Fibroblast of lung (primary cell): ENCODE results near the gene SOX15. TPM values are rescaled to one million over a fixed set of nuclear protein-coding genes. Genes with fewer than 3 reads are reported as not detected.

Experiments
- DNase-seq, 2 donors: peaks; one replicate each; pipeline versions ENCODE4 v3.0.0 to v3.0.0-alpha.2; 2010; ENCODE audit warnings: low read depth in 2 of 2
- H2AFZ ChIP-seq: 2 replicates; pipeline ENCODE4 v1.5.1; 2012; ENCODE audit warnings: low read length, control low read depth, inconsistent platforms
- H3K27ac ChIP-seq: 2 replicates; pipeline ENCODE4 v1.5.1; 2011; ENCODE audit warnings: low read length, control low read depth; ENCODE audit not compliant: insufficient read depth
- H3K27me3 ChIP-seq: 2 replicates; pipeline ENCODE4 v1.5.1; 2011; ENCODE audit warnings: mild to moderate bottlenecking, low read length; ENCODE audit not compliant: control insufficient read depth, insufficient read depth
- H3K36me3 ChIP-seq: 2 replicates; pipeline ENCODE4 v1.5.1; 2011; ENCODE audit warnings: low read length; ENCODE audit not compliant: control insufficient read depth, insufficient read depth
- H3K4me1 ChIP-seq: 2 replicates; pipeline ENCODE4 v1.5.1; 2011; ENCODE audit warnings: low read length; ENCODE audit not compliant: control insufficient read depth, insufficient read depth; ENCODE audit errors: extremely low read depth
- H3K4me2 ChIP-seq: 2 replicates; pipeline ENCODE4 v1.5.1; 2011; ENCODE audit warnings: low read length, control low read depth; ENCODE audit not compliant: insufficient read depth; ENCODE audit errors: extremely low read depth
- H3K4me3 ChIP-seq, 4 experiments: fragments of 200-600 bp in 1 of 4; sonication (generic) in 1 of 4; replicated peaks in 1 of 4; 2 replicates each; pipeline ENCODE4 v1.5.1; 2011 to 2016; ENCODE audit warnings: low read length in 4 of 4, low read depth in 3 of 4, mild to moderate bottlenecking in 3 of 4, control low read depth in 2 of 4, inconsistent platforms in 1 of 4, mixed read lengths in 1 of 4; ENCODE audit not compliant: insufficient read depth in 1 of 4; ENCODE audit errors: control extremely low read depth in 1 of 4
- H3K79me2 ChIP-seq: 2 replicates; pipeline ENCODE4 v1.5.1; 2012; ENCODE audit warnings: mild to moderate bottlenecking, low read length, inconsistent platforms; ENCODE audit not compliant: control insufficient read depth, insufficient read depth
- H3K9ac ChIP-seq: 2 replicates; pipeline ENCODE4 v1.5.1; 2011; ENCODE audit warnings: mild to moderate bottlenecking, low read length, control low read depth; ENCODE audit not compliant: insufficient read depth
- H3K9me3 ChIP-seq: 2 replicates; pipeline ENCODE4 v1.5.1; 2012; ENCODE audit warnings: low read depth, low read length; ENCODE audit not compliant: control insufficient read depth, insufficient read depth
- H4K20me1 ChIP-seq: 2 replicates; pipeline ENCODE4 v1.5.1; 2011; ENCODE audit warnings: low read length; ENCODE audit not compliant: control insufficient read depth, insufficient read depth; ENCODE audit errors: extremely low read depth
- CTCF ChIP-seq, 2 donors: IDR thresholded peaks in 1 of 2; conservative IDR thresholded peaks in 1 of 2; 1 replicate in 1 of 2; 2 replicates in 1 of 2; pipeline ENCODE4 v1.5.1; 2011 to 2012; ENCODE audit warnings: low read length in 2 of 2, control low read depth in 1 of 2, inconsistent platforms in 1 of 2, low read depth in 1 of 2, mild to moderate bottlenecking in 1 of 2
- EZH2 ChIP-seq: IDR thresholded peaks from 2 replicates; pipeline ENCODE4 v1.5.1; 2012; ENCODE audit warnings: low read length, control low read depth, mild to moderate bottlenecking; ENCODE audit errors: missing control alignments
- polyA plus RNA-seq, 2 donors: library from polyadenylated mRNA; depleted of rRNA in 1 of 2; stranded (reverse) in 1 of 2; unstranded in 1 of 2; fragments of >200 nt; gene quantifications; 2 replicates each; pipeline ENCODE4 v1.2.1, GENCODE V29; 2011 to 2012; ENCODE audit warnings: missing spikeins in 1 of 2
- total RNA-seq: library from RNA; depleted of rRNA; stranded (reverse); fragments of >200 nt; gene quantifications from 2 replicates; pipeline ENCODE4 v1.2.1, GENCODE V29; 2014

The SOX15 gene
- total and polyA plus RNA-seq, 2 donors (not counting 1 experiment from before 2014, with no cell fraction given): 0.36 to 0.50 TPM

GRCh38 chr17:7575959-7576358, 13.9 kb downstream of the SOX15 start:
- Histone ChIP-seq H3K27ac (no peak overlapping the region), H4K20me1 (peaks cover 14% of the 10 kb centered on the region)

GRCh38 chr17:7575481-7575883, 14.4 kb downstream of the SOX15 start:
- Histone ChIP-seq H4K20me1 (peaks cover 14% of the 10 kb centered on the region), H3K79me2 (peaks cover 65% of the 10 kb centered on the region), H3K27ac (peak overlapping the region; percentile 98), H3K9me3 (no peaks in the 10 kb centered on the region), H3K27me3 (no peaks in the 10 kb centered on the region), H2AFZ (no peak overlapping the region), H3K4me1 (peaks cover 37% of the 10 kb centered on the region), H3K4me2 (peak overlapping the region; percentile 100), H3K9ac (peak overlapping the region; percentile 18), H3K36me3 (peaks cover 51% of the 10 kb centered on the region), H3K4me3 (peak overlapping the region; percentile 96 to 99 (median 98))
- no peak for DNase-seq
- TF ChIP-seq EZH2 (no peak), CTCF (conservative IDR thresholded peaks at IDR 0.05 in 1 of 2, IDR thresholded peaks at IDR 0.05 in 1 of 2; ENCODE audit: low read depth in 1 of 2, low read length in 2 of 2) (no peak)

More at GRCh38 chr17:7575959-7576358, 13.9 kb downstream of the SOX15 start:
- H3K9ac ChIP-seq: no peak overlapping the region
- no peaks in the 10 kb centered on the region for H3K27me3 ChIP-seq
- H3K4me3 ChIP-seq: peak overlapping the region in 1 of 4 experiments; percentile 99
- no peak overlapping the region for H2AFZ ChIP-seq
- no peak overlapping the region for H3K4me2 ChIP-seq
- peaks cover 52% of the 10 kb centered on the region for H3K36me3 ChIP-seq
- no peaks in the 10 kb centered on the region for H3K9me3 ChIP-seq
- TF ChIP-seq CTCF (conservative IDR thresholded peaks at IDR 0.05 in 1 of 2, IDR thresholded peaks at IDR 0.05 in 1 of 2; ENCODE audit: low read depth in 1 of 2, low read length in 2 of 2) (no peak), EZH2 (no peak)
- peaks cover 70% of the 10 kb centered on the region for H3K79me2 ChIP-seq
- H3K4me1 ChIP-seq: peaks cover 41% of the 10 kb centered on the region
- DNase-seq: no peak

- Histone ChIP-seq H3K79me2 (peaks cover 57% of the 10 kb centered on the region), H3K36me3 (peaks cover 47% of the 10 kb centered on the region)
Measured at GRCh38 chr17:7574176-7574953, 15.5 kb downstream of the SOX15 start.

More at GRCh38 chr17:7574176-7574953, 15.5 kb downstream of the SOX15 start:
- H4K20me1 ChIP-seq: peaks cover 14% of the 10 kb centered on the region
- H3K4me1 ChIP-seq: peaks cover 29% of the 10 kb centered on the region
- peak overlapping the region; percentile 98 for H3K27ac ChIP-seq
- H3K9ac ChIP-seq: peak overlapping the region; percentile 100
- peak in 1 of 2 donors; percentile 39 for DNase-seq
- no peak overlapping the region for H2AFZ ChIP-seq
- H3K27me3 ChIP-seq: no peaks in the 10 kb centered on the region
- no peaks in the 10 kb centered on the region for H3K9me3 ChIP-seq
- no peak for TF ChIP-seq CTCF (conservative IDR thresholded peaks at IDR 0.05 in 1 of 2, IDR thresholded peaks at IDR 0.05 in 1 of 2; ENCODE audit: low read depth in 1 of 2, low read length in 2 of 2)
- no peak for TF ChIP-seq EZH2
- H3K4me3 ChIP-seq: peak overlapping the region; percentile 96 to 99 (median 98)
- peak overlapping the region; percentile 100 for H3K4me2 ChIP-seq
